GM19099 (cell line): Measurements from ENCODE around the gene KIAA1671.

Source experiments
- POLR2A ChIP-seq: IDR thresholded peaks from 3 replicates; pipeline ENCODE4 v1.6.1; 2011; ENCODE audit warnings: low read depth; ENCODE audit not compliant: insufficient read length; ENCODE audit errors: extremely low read depth

KIAA1671 gene

GRCh38 chr22:24947383-24947782, 5.1 kb upstream of the KIAA1671 start:
- no peak for TF ChIP-seq POLR2A

GRCh38 chr22:24947881-24948280, 4.6 kb upstream of the KIAA1671 start:
- no peak for TF ChIP-seq POLR2A

GRCh38 chr22:24948356-24949202, 3.9 kb upstream of the KIAA1671 start:
- no peak for TF ChIP-seq POLR2A

- no peak for TF ChIP-seq POLR2A
These were observed 2.1 kb upstream of the KIAA1671 start for GRCh38 chr22:24950272-24950902.

GRCh38 chr22:24952837-24953383, 394 bp downstream of the KIAA1671 start:
- TF ChIP-seq POLR2A = no peak

- no peak for TF ChIP-seq POLR2A
These were observed 1.0 kb downstream of the KIAA1671 start for GRCh38 chr22:24953384-24954113.

GRCh38 chr22:24954114-24954463, 1.6 kb downstream of the KIAA1671 start:
- no peak for TF ChIP-seq POLR2A

GRCh38 chr22:24954856-24955255, 2.3 kb downstream of the KIAA1671 start:
- no peak for TF ChIP-seq POLR2A

GRCh38 chr22:24957043-24957442, 4.5 kb downstream of the KIAA1671 start:
- no peak for TF ChIP-seq POLR2A

- TF ChIP-seq POLR2A = no peak
These were observed 8.8 kb downstream of the KIAA1671 start for GRCh38 chr22:24961217-24961844.

GRCh38 chr22:24962094-24962493, 9.6 kb downstream of the KIAA1671 start:
- TF ChIP-seq POLR2A = no peak

- TF ChIP-seq POLR2A = no peak
These were observed 10.3 kb downstream of the KIAA1671 start for GRCh38 chr22:24962835-24963234.

GRCh38 chr22:24964441-24964840, 11.9 kb downstream of the KIAA1671 start:
- TF ChIP-seq POLR2A = no peak

GRCh38 chr22:24965822-24966626, 13.5 kb downstream of the KIAA1671 start:
- no peak for TF ChIP-seq POLR2A
